ENCODE results near the gene FOXL3.

Gene FOXL3

DNA sequence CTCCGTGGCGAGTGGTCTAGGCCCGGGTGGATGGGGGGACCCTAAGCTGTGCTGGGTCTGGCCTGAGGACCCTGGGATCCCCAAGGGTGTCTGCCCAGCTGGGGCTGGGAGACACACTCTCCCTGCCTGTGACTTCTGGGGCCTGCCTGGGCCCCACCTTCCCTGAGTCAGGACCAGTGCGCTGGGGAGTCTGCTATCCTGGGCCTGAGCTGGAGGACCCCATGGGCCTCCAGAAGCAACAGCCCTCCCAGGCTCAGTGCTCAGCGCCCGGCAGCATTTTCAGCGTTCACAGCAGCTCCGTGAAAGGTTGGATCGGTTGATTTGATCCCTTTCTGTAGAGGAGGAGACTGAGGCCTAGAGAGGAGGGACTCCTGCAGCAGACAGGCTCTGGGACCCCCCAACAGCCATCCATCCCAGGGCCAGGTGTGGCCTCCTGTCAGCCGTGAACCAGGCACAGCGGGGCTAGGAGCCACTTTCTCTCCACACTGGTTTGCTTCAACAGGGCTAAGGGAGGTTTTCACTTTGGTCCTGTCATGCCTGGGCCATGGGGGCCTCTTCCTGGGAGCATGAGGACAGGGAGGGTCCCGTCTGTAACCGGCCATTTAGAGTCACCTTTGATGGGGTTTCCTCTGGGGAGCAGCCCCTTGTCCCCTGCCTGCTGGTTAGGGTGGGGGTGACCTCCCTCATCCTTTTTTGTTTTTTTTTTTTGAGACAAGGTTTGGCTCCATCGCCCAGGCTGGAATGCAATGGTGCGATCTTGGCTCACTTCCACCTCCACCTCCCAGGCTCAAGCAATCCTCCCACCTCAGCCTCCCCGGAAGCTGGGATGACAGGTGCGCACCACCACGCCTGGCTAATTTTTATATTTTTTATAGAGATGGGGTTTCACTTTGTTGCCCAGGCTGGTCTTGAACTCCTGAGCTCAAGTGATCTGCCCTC lies 12.4 kb downstream of the FOXL3 start:
- DNase-seq (ENCODE audit: low read depth in 2 of 2): no peak

DNA sequence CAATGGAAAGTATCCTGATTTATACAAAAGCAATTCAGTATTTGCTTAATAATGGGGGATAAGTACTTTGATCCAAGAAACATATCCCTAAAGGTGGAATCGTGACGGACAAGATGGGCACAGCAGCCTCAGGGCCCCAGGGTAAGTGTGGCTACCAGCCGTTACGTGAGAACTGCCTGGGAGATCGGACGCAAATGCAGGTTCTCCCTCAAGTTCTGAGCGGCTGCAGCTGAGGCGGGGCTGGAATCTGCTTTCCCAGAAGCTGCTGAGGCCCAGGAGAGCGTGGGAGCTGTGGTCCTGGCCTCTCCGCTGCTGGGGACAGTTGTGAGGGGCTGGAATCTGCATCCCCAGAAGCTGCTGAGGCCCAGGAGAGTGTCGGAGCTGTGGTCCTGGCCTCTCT lies 13.5 kb downstream of the FOXL3 start:
- no peak for DNase-seq (ENCODE audit: low read depth in 2 of 2)

DNA sequence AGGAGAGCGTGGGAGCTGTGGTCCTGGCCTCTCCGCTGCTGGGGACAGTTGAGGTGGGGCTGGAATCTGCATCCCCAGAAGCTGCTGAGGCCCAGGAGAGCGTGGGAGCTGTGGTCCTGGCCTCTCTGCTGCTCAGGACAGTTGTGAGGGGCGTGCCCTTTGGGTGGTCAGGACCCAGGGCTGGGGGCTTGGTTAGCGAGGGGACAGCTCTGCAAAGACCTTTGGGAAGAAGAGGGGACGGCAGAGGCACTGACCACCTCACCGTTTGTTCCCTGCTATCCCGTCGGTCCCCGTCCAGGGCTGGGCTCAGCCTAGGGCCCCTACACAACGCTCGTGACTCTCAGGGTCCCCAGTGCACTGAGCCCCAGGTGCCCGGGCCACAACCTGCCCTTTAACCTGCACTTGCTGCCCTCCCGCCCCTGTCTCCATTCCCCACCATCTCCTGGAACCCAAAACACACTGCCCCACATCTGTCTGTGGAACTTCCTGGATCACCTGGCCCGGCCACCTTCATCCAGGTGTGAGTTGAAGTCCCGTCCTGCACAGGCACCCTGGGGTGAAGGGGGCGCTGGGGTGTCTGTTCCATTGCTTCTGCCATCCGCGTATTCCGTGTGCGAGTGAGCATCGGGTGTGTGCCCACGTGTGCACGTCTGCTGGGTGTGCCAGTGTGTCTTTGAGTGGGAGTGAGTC lies 14.1 kb downstream of the FOXL3 start:
- DNase-seq (ENCODE audit: low read depth in 2 of 2): no peak

DNA sequence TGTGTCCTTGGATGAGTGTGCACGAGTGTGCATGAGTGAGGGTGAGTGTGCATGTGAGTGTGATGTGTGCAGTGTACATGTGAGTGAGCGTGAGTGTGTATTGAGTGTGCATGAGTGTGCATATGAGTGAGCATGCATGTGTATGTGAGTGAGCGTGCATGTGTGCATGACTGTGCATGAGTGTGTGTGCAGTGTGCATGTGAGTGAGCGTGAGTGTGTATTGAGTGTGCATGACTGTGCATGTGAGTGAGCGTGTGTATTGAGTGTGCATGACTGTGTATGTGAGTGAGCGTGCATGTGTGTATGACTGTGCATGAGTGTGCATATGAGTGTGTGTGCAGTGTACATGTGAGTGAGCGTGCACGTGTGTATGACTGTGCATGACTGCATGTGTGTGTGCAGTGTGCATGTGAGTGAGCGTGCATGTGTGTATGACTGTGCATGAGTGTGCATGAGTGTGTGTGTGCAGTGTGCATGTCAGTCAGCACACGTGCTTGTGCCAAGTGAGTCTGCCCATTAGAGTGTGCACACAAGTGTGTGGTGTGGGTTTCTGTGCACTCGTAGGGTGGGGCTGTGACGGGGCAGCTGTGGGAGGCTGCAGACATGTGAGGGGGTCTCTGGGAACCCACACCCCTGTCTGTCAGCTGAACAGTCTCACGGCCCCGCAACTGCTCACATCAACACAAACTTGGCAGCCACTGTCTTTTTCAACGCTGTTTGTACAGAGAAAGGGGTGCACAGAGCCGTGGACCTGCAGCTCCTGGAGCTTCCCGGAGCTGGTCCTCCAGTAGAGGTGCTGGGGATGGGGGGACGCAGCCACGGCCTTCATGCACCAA lies 14.8 kb downstream of the FOXL3 start:
- no peak for DNase-seq (ENCODE audit: low read depth in 2 of 2)

DNA sequence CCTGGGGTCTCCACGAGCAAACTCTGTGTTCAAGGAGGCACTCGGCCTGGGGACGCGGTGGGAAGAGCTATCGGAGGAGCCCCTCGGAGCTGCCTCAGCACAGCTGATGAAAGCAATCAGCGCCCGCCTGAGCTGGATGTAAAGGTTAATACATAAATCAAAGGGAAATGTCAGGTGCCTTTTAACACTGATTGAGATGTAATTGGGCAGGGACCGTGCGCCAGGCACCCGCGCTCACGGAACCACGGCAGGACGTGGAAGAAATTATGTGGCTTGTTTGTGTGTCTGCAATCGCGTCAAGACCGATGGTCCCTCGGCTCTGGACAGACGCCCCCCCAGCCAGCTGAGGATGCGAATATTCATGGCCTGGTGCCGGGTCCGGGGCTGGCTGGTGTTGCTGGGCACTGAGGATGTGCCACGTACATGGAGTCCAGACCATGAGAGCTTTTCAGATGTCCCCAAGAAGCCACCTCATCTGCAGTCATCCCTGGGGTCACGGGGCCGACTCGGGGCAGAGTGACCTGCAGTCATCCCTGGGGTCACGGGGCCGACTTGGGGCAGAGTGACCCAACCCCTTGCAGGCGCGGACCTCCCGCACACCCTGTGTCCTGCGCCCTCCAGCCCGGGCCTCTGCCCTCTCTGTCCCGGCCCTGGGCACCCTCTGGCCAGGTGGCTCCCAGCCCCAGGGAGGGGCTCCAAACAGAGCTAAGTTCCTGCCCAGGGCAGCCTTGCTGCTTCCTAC lies 15.6 kb downstream of the FOXL3 start:
- no peak for DNase-seq (ENCODE audit: low read depth in 2 of 2)

DNA sequence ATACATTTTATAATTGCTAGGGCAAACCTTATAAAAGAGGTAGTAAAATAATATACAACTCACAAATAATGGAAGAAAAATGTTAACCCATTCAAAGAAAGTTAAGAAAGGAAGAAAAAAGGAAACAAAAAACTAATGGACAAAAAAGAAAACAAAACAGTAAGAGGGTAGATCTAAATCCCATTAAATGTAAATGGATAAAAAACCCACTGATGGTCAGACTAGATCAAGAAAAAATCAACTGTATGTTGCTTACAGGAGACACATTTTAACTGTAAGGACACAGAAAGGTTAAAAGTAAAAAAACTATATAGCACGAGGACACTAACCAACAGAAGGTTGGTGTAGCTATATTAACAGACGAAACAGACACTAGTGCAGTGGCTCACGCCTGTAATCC lies 18.0 kb downstream of the FOXL3 start:
- no peak for DNase-seq (ENCODE audit: low read depth in 2 of 2)

DNA sequence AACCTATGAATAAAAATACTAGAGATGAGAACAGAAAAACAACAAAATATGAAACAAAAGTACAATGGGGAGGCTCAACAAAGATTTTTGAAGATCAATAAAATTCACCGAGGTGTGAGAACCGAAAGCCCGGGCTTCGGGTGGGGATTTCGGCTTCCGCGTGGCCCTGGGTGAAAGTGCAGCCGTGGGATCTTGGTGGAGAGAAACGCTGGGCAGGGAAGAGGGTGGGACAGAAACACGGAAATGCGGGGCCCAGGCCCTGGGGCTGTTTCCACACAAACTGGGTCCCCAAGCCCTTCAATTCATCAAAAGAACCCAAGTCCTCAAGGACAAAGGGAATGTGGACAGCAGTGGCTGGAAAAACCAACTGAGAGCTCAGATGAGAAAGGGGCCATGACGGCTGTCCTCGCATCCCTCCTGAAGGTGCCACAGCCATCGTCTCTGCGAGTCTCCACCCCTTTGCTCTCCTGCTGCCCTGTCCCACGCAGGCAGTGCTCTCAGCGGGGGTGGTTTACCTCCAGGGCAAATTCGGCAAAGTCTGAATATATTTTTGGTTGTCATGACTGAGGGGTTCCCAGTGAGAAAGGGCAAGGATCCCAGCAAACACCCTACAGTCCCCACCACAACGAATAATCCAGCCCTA lies 19.7 kb downstream of the FOXL3 start:
- DNase-seq (ENCODE audit: low read depth in 2 of 2): no peak

DNA sequence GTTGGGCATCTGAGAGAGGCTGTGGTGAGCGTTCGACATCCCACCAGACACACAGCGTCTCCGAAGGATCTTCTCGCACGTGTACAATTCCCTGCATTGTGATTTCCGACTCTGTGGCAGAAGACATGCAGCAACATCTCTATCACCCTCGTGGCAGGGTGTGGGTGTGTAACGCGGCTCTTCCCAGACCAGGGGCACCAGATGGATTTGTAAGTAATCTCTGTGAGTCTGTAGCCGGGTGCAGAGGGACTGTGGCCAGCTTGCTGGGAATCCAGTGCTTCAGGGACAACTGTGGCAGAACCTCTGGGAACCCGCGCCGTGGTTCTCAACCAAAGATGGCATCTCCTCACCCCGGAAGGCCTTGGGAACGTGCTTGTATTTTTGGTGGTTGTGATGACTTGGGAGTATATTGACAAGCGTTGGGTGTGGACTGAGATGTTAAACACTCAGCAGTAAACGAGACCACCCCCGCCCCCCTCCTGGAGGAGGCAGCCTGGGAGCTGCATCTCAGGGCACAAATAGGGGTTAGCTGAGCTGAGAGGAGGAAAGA lies 21.2 kb downstream of the FOXL3 start:
- no peak for DNase-seq (ENCODE audit: low read depth in 2 of 2)

DNA sequence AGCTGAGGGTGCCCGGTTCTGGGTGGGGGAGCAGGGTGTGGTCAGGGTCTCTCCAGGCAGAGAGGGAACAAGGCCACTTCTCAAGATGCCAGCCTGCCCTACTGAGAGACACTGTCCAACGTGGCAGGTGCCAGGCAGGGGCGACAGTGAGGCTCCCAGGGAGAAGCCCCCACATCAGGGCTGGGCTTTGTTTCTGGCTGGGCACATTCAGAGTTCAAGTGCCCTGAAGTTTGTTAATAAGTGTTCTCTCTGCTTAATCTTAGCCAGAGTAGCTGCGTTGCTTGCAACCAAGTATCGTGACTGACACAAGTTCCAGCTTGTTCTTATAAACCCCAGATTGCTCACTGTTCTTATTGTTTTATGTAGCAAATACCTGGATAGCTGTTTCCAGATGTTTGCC lies 21.8 kb downstream of the FOXL3 start:
- DNase-seq (ENCODE audit: low read depth in 2 of 2): no peak

DNA sequence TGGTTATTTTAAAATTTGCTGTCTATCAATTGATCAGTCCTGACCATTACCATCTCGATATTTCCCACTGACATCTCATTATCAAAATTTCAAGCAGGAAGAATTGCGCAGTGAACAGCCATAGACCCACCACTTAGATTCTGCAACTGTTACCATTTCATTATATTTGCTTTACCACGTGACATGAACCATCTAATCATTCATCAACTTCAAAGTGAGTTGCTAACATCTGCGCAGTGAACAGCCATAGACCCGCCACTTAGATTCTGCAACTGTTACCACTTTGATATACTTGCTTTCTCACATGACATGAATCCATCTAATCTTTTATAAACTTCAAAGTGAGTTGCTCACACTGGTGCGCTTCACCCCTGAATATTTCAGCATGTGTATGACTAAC lies 22.5 kb downstream of the FOXL3 start:
- DNase-seq (ENCODE audit: low read depth in 2 of 2): no peak

DNA sequence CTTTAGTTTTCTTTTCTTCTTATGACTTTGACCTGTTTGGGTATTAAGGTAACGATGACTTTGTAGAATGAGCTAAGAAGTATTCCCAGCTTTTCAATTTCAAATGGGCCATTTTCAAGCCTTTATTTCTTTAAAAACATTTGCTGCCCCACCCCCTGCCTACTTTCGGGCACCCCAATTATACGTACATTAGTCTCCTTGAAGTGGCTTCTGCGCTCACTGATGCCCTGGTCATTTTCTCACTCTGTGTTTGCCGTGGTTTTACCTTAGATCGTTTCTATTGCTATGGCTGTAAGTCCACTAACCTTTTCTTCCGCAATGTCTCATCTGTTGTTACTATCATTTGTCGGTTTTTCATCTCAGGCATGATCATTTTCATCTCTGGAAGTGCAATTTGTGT lies 24.9 kb downstream of the FOXL3 start:
- no peak for DNase-seq (ENCODE audit: low read depth in 2 of 2)

DNA sequence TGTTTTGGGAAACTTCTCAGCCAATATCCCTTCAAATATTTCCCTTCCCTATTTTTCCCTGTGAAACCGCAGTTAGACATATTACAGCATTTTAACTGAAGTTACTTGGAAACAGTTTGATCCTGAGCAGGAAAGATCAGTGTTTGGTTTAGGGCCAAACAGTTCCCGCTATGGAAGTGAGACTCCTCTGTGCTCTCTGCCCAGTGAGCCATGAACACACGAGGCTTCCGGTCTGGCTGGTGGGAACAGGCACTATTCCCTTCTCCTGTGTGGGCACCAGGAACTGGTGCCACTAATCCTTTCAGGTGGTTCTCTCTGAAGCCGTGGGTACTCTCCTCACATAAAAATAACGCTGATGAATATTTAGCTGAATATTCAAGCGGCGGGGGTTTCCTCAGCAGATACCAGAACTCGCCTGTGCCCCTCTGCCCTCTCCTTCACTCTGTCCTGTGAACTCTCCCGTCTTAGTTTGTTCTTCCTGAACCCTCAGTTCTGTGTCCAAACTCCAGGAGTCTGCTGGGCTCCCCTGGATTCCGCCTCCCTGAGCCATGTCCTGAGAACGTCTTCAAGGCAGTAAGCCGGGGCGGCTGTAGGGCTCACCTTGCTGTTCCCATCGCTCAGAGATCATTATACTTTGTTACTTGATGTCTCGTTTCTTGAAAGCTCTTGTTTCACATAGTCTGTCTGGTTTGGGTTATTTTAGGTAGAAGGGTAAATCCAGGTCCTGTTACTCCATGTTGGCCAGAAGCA lies 25.7 kb downstream of the FOXL3 start:
- no peak for DNase-seq (ENCODE audit: low read depth in 2 of 2)

DNA sequence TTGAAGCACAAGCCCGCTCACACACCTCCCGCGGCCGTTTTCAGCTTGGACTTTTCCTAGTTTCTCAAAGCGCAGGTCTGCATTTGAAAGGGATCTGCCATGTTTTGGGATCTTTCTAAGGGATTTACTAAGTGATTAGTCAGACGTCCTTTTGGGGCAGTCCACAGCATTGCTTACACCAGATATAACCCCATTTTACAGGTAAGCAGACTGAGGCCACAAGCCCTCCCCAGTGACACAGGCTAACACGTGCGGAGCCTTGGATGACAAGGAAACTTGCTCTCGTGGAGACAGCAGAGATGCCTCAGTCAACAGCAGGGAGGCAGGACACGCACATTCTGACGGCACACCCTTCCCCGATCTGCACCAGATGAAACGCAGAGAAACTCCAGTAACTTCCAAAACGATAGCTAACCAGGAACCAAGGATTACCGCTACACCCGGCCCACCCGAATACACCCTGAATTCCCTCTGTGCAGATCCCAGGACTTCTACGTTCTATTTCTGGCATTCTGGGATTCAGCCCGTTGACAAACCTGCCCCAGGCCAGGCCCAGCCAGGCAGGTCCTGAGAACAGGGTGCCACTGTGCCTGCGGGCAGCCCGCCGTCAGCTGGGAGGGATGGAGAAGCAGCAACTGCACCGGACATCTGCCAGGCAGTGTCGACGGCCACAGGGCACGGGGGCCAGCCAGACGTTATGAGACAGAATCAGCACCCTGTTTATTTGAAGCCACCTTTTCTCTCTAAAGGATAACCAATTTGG lies 27.9 kb downstream of the FOXL3 start:
- no peak for DNase-seq (ENCODE audit: low read depth in 2 of 2)

DNA sequence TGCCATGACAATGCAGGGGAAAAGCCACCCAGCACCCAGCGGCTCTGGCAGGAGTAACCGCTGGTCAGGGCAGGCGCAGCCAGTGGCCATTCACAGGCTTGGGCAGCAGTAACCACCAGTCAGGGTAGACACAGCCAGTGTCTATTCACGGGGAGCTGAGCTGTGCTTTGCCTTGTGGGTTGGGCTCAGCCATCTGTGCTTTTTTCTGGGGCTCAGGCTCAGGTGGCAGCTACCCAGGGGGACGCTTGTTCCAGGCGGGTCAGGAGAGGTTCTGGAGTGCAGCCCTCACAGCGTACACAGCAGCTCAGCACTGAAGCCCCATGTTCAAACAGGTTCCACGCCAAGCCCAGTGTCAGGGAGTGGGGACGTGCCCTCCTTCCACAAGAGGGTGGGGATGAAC lies 28.5 kb downstream of the FOXL3 start:
- no peak for DNase-seq (ENCODE audit: low read depth in 2 of 2)

DNA sequence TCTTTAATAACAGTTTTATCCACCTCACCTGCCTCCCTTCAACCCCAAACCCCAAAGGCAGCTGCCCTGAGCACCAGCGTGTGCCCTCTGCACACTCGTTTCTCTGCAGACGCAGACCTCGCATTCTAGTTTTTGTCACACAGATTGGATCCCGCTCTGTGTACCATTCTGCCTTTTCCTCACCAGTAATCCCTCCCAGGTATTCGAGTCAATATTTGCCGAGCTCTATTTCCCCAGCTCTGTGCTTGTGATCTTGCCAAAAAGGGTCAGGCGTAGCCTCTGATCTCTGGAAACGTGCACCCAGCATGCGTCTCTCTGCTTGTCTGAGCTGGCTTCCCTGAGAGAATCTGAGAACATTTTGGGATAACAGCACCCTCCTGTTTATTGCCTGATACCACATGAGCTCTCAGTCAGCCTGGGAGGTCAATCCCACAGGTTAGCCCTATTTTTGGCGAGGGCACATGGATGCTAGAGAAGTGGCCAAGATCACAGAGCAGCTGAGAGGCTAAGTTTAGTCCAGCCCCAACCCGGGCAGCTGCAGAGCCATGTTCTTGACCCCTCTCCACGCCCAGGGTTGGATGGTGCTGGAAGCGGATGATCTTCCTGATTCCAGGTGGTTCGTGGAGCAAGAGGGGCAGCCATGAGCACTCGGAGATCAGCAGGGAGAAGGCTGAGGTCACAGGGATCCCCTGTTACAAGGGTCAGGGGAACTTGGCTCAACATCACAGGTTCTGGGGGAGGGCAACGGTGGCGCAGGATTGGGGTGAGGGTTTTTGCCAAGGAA lies 29.1 kb downstream of the FOXL3 start:
- DNase-seq (ENCODE audit: low read depth in 2 of 2): no peak

DNA sequence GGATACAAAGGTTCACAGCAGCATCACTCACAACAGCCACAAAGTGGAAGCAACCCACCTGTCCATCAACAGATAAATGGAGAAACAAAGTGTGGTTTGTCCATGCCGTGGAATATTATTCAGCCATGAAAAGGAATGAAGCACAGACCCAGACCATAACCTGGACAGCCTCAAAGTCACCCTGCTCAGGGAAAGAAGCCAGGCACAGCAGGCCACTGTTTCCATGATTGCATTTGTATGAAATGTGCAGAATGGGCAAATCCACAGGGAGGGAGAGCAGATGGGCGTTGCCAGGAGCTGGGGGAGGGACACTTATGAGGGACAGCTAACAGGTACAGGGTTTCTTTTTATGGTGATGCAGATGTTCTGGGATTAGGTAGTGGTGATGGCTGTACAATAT lies 30.3 kb downstream of the FOXL3 start:
- DNase-seq (ENCODE audit: low read depth in 2 of 2): no peak

DNA sequence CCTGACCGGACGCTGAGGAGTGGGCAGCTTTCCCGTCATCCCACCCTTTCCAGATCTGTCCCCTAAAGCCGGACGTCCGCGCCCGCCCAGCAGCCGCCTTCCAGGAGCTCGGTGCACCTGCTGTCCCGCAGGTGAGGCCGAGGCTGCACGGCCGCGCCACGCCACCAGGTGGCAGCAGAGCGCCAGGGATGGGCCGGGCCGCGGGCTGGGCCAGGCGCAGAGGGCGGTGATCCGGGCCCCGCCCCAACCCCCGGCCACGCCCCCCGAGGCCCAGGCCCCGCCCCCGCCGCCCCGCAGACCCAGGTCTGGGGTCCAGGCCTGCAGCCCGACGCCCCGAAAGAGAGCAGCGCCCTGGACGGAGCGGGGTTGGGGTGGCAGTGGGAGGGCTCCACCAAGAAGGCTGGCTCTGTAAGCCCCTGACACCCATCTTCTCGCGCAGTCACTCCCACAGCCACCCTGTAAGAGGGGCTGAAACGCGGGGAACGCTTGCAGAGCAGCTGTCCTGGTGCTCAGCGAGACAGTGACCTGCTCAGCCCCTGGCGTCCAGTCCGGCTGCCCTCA lies 32.2 kb downstream of the FOXL3 start:
- peak; percentile 63 to 68 for DNase-seq (ENCODE audit: low read depth in 2 of 2)

DNA sequence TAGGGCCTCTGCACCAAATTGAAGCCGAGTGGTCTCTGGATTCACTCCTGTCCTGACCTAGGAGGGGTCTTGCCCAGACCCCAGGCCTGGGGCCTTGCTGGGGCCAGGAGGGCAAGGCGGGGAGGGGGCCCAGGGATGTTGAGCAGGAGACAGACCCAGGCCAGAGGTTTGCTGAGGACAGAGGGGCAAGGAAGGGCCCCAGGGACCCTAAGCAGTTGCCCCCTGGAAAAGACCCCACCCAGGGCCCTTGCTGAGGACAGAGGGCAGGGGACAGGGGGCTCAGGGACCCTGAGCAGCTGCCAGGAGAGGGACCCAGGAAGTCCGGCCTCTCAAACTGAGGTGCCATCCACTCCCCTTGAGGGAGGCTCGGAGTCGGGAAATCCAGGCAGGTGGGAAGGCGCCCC lies 32.7 kb downstream of the FOXL3 start:
- DNase-seq (ENCODE audit: low read depth in 2 of 2): no peak

All from stimulated activated CD8-positive, alpha-beta memory T cell treated with anti-CD3 and anti-CD28 coated beads, Interleukin-15, amount 100 ng/mL, for 4 hours (primary cell).